GM23338 (cell line): ENCODE results near the gene PRLHR. TPM values are rescaled to one million over a fixed set of nuclear protein-coding genes. Genes with fewer than 3 reads are reported as not detected.

Source experiments
- ATAC-seq: fragments of 200-7000 bp; cut with Tn5 transposase; 3 replicates; pipeline ENCODE4 v1.9.1; 2020
- DNase-seq: peaks from one replicate; pipeline ENCODE4 v3.0.0-alpha.2; 2015; ENCODE audit warnings: low spot score
- H2AFZ ChIP-seq: fragments of 200-600 bp; sonication (generic); 2 replicates; pipeline ENCODE4 v1.8.0; 2016; ENCODE audit warnings: antibody characterized with exemption, mild to moderate bottlenecking, moderate library complexity
- H3F3A ChIP-seq: fragments of 200-600 bp; sonication (generic); replicated peaks from 2 replicates; pipeline ENCODE4 v1.8.0; 2017; ENCODE audit warnings: antibody characterized with exemption, mixed run types, low read depth
- H3K27ac ChIP-seq: fragments of 200-600 bp; sonication (generic); 2 replicates; pipeline ENCODE4 v1.6.1; 2016; ENCODE audit warnings: low read depth
- H3K27me3 ChIP-seq: fragments of 200-600 bp; sonication (generic); 2 replicates; pipeline ENCODE4 v1.8.0; 2016; ENCODE audit warnings: mild to moderate bottlenecking, mixed run types, moderate library complexity; ENCODE audit not compliant: insufficient read depth
- H3K36me3 ChIP-seq: fragments of 200-600 bp; sonication (generic); 2 replicates; pipeline ENCODE4 v1.8.0; 2016; ENCODE audit warnings: mild to moderate bottlenecking; ENCODE audit not compliant: insufficient read depth
- H3K4me1 ChIP-seq: fragments of 200-600 bp; sonication (generic); 2 replicates; pipeline ENCODE4 v1.8.0; 2016; ENCODE audit warnings: mild to moderate bottlenecking, moderate library complexity; ENCODE audit not compliant: insufficient read depth
- H3K4me2 ChIP-seq: fragments of 200-600 bp; sonication (generic); 2 replicates; pipeline ENCODE4 v1.7.1; 2017; ENCODE audit warnings: mixed run types
- H3K4me3 ChIP-seq: fragments of 200-600 bp; sonication (generic); 2 replicates; pipeline ENCODE4 v1.6.1; 2016; ENCODE audit warnings: mixed run types
- H3K79me2 ChIP-seq: fragments of 200-600 bp; sonication (generic); replicated peaks from 2 replicates; pipeline ENCODE4 v1.8.0; 2017; ENCODE audit warnings: mild to moderate bottlenecking; ENCODE audit not compliant: insufficient read depth
- H3K9me2 ChIP-seq: fragments of 200-600 bp; sonication (generic); 2 replicates; pipeline ENCODE4 v1.8.0; 2017; ENCODE audit not compliant: insufficient read depth
- H4K20me1 ChIP-seq: fragments of 200-600 bp; sonication (generic); replicated peaks from 2 replicates; pipeline ENCODE4 v1.8.0; 2017; ENCODE audit warnings: mild to moderate bottlenecking; ENCODE audit not compliant: insufficient read depth
- H3K27ac Mint-ChIP-seq: 2 replicates; pipeline ENCODE4 v1.8.0; 2020; ENCODE audit warnings: inconsistent platforms, mild to moderate bottlenecking, moderate library complexity, mixed read lengths
- H3K27me3 Mint-ChIP-seq: 3 replicates; pipeline ENCODE4 v1.8.0; 2022; ENCODE audit warnings: low read depth, mild to moderate bottlenecking, moderate library complexity, mixed read lengths, inconsistent platforms; ENCODE audit not compliant: insufficient read depth, poor library complexity
- H3K36me3 Mint-ChIP-seq: 3 replicates; pipeline ENCODE4 v1.8.0; 2021; ENCODE audit warnings: low read depth, mild to moderate bottlenecking, inconsistent platforms, moderate library complexity, mixed read lengths
- H3K4me1 Mint-ChIP-seq: 3 replicates; pipeline ENCODE4 v1.8.0; 2020; ENCODE audit warnings: mild to moderate bottlenecking, inconsistent platforms, mixed read lengths
- H3K4me3 Mint-ChIP-seq: 3 replicates; pipeline ENCODE4 v1.8.0; 2021; ENCODE audit warnings: moderate library complexity, mild to moderate bottlenecking, inconsistent platforms, mixed read lengths
- H3K9me3 Mint-ChIP-seq: 3 replicates; pipeline ENCODE4 v1.8.0; 2020; ENCODE audit warnings: moderate library complexity, mild to moderate bottlenecking, inconsistent platforms, mixed read lengths
- CTCF ChIP-seq, 2 experiments: fragments of 200-600 bp in 1 of 2; sonication (generic) in 1 of 2; conservative IDR thresholded peaks; 2 replicates each; pipeline versions ENCODE4 v1.5.1 to v1.6.1; 2016 to 2017; ENCODE audit warnings: antibody characterized with exemption in 2 of 2, low read depth in 2 of 2, mild to moderate bottlenecking in 2 of 2, moderate library complexity in 1 of 2
- EZH2 ChIP-seq: fragments of 200-600 bp; sonication (generic); IDR thresholded peaks from one replicate; pipeline ENCODE4 v1.8.0; 2017; ENCODE audit warnings: antibody characterized with exemption, mild to moderate bottlenecking, low read depth; ENCODE audit not compliant: unreplicated experiment
- EZH2phosphoT487 ChIP-seq: fragments of 200-600 bp; sonication (generic); IDR thresholded peaks from one replicate; pipeline ENCODE4 v1.8.1; 2018; ENCODE audit warnings: antibody characterized with exemption; ENCODE audit not compliant: unreplicated experiment
- JUNB ChIP-seq: IDR thresholded peaks from one replicate; pipeline ENCODE4 v1.6.1; 2016; ENCODE audit warnings: antibody characterized with exemption; ENCODE audit not compliant: unreplicated experiment
- POLR2AphosphoS5 ChIP-seq: IDR thresholded peaks from 2 replicates; pipeline ENCODE4 v1.6.1; 2016; ENCODE audit warnings: antibody characterized with exemption, low read depth
- ZNF331 ChIP-seq: fragments of 250-450 bp; sonication (Bioruptor Pico); IDR thresholded peaks from 2 replicates; pipeline ENCODE4 v1.5.0; 2020; ENCODE audit warnings: low read depth, mild to moderate bottlenecking, moderate library complexity
- ZNF462 ChIP-seq: fragments of 250-450 bp; sonication (Bioruptor Pico); IDR thresholded peaks from 2 replicates; pipeline ENCODE4 v1.5.0; 2020; ENCODE audit warnings: mild to moderate bottlenecking, moderate library complexity
- polyA plus RNA-seq: library from polyadenylated mRNA; unstranded; fragments of >200 nt; fragmentation: Nextera tagmentation; extraction: Ambion mirVana; gene quantifications from 2 replicates; pipeline ENCODE4 v1.2.1, GENCODE V29; 2016
- total RNA-seq: library from RNA; depleted of rRNA; stranded (reverse); fragments of >200 nt; shearing (Covaris generic); gene quantifications from 2 replicates; pipeline ENCODE4 v1.2.3, GENCODE V29; 2014

PRLHR gene
- total and polyA plus RNA-seq, 2 experiments from 2014 or later, result 0.24 TPM; not detected in 1

GRCh38 chr10:118546479-118546878 is 49.0 kb downstream of the PRLHR start (continued):
- no peak for TF ChIP-seq ZNF462 (CRISPR knock-in tag)
- no peak for TF ChIP-seq ZNF331 (CRISPR knock-in tag)

- no peaks in the 10 kb centered on the region; the same call in 1 of the 2 replicates for H3K4me1 ChIP-seq
- Mint-ChIP-seq H3K27me3 (peaks cover 3% of the 10 kb centered on the region), H3K9me3 (no peaks in the 10 kb centered on the region)
- TF ChIP-seq POLR2AphosphoS5 (no peak), JUNB (no peak), EZH2 (no peak), CTCF (conservative IDR thresholded peaks at IDR 0.05; ENCODE audit: low read depth in 2 of 2) (no peak), ZNF462 (CRISPR knock-in tag) (no peak), EZH2phosphoT487 (no peak)
Observed at GRCh38 chr10:118545381-118545780, 50.1 kb downstream of the PRLHR start.

More at GRCh38 chr10:118545381-118545780, 50.1 kb downstream of the PRLHR start:
- H3K36me3 Mint-ChIP-seq, result no peaks in the 10 kb centered on the region
- no peaks in the 10 kb centered on the region for H3K27me3 ChIP-seq
- H3F3A ChIP-seq, result no peaks in the 10 kb centered on the region
- no peak overlapping the region for H3K27ac ChIP-seq
- H2AFZ ChIP-seq, result no peak overlapping the region
- no peak for ATAC-seq
- H3K4me3 ChIP-seq, result no peak overlapping the region
- no peaks in the 10 kb centered on the region for H3K9me2 ChIP-seq
- no peak for DNase-seq
- no peaks in the 10 kb centered on the region for H3K36me3 ChIP-seq
- H4K20me1 ChIP-seq, result no peaks in the 10 kb centered on the region
- no peaks in the 10 kb centered on the region for H3K79me2 ChIP-seq
- H3K4me2 ChIP-seq, result no peak overlapping the region
- H3K4me1 Mint-ChIP-seq, result peaks cover 3% of the 10 kb centered on the region; the same call in 1 of the 3 replicates
- H3K4me3 Mint-ChIP-seq, result no peak overlapping the region
- no peak overlapping the region for H3K27ac Mint-ChIP-seq
